GM19372 (cell line): ENCODE data around the gene RPL9.
"Not testable (repeated sequence)": the region's sequence is repeated elsewhere in the genome, so short reads cannot be mapped to it uniquely, and the experiment has no call there.

ENCODE experiments used
- ATAC-seq: cut with Tn5 transposase; IDR thresholded peaks from one replicate; pipeline ENCODE4 v1.9.1; 2021; ENCODE audit warnings: mild to moderate bottlenecking, low read depth, moderate library complexity; ENCODE audit not compliant: unreplicated experiment

The RPL9 gene

DNA sequence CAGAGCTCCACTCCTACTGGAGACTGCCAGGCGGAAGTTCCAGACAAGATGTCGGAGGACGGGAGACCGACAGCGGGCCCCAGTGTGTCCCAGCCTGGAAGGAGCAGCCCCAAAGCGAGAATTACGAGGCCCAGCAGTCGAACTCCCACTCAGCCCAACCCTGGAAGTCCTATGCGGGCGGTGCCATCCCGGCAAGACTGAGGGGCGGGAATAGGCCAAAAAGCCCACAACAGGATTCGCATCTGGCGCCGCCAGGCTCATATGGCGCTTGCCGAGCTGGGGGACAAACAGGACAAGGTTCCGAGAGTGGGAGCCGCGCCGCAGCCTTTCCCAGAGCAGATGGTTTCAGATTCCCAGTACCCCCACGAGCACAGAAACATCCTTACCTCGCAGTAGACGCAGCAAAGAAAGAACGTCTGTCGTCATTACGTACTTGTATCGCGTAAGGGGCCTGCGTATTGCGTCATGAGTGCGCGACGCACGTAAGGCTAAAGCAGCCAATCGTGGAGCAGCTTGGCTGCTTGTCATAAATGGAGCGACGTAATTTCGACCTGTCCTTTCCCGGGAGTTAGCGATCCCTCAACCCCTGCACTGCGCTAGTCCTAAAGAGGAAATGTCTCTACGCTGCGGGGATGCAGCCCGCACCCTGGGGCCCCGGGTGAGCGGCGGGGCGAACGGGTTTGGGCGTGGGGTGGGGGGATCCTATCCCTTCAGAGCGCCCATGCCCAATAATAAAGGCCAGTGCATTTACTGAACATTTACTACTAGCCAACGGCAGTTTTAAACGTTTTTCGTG is at the start of gene RPL9, which contains the start of gene LIAS:
Gene RPL9, minus strand, starts transcription at position 418 of the 796 bp plus-strand sequence. CDS start 483 bp downstream, outside the sequence.
Gene LIAS, plus strand, starts transcription at position 552 of the 796 bp plus-strand sequence. Its CDS starts 62 bp downstream, at position 614.
- peak; percentile 87 for ATAC-seq

DNA sequence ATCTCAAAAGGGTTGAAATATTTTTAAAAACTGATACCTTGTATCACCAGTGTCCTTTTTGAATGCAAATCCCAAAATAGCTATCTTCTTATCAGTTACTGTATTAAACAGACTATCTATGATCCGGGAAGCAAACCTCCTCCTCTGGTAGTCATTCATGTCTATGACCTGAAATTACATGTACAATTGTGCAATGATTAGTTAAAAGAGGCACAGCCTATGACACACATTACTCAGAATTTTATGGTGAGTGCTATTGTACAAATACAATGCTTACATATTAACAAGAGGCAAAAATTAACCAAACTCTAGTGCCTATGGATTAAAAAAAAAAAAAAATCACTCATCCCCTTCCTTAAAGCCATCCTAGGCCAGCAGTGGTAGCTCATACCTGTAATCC is 46.9 kb upstream of the RPL9 start:
- ATAC-seq: no peak

DNA sequence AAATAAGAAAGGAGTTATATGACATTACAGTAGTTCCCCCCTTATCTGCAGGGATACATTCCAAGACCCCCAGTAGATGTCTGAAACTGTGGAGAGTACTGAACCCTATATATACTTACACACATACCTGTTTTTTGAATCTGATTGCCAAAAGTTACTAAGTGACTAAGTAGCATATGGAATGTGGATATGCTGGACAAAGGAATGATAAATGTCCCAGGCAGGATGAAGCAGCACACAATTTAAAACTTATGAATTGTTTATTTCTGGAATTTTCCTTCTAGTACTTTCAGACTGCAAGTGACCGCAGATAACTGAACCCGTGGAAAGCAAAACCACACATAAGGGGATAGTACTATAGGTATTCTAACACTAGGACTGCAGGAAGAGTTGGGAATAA is 45.8 kb upstream of the RPL9 start:
- no peak for ATAC-seq

DNA sequence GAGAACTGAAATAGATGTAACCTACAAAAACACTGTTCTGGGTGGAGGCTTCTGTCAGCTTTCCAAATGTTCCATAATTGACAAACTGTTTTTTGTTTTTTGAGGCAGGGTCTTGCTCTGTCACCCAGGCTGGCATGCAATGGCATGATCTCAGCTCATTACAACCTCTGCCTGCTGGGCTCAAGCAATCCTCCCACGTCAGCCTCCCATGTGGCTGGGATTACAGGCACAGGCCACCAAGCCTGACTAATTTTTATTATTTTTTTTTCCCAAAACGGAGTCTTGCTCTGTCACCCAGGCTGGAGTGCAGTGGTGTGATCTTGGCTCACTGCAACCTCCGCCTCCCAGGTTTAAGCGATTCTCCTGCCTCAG is 43.9 kb upstream of the RPL9 start:
- ATAC-seq: not testable (repeated sequence)

DNA sequence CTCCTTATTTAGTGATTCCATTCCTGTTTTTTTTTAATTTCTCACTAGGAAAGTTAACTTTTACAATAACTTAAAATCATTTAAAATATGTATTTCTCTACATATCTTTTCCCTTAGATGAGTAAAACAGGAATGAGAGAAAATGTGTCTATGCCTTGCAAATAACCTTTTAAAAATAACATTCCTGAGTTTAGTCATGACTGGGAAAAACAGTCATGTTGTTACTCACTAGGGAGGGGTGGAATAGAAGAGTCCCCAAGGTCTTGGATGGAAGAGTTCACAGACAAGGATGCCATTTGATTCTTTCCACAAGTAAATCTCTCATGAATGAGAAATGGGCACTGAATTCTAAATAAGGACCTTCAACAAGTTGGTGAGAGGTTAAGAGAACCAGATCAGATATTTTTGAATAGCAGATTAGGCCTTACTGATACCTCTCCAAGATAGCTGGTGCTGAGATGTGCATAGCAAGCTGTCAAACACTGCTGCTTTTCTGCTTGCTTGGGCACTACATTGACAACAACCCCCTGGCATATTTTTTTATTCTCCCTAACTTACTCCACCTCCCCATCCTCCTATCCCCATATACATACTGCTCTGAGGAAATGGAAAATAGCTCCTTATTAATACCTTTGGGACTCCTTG is 43.4 kb upstream of the RPL9 start:
- ATAC-seq: no peak

DNA sequence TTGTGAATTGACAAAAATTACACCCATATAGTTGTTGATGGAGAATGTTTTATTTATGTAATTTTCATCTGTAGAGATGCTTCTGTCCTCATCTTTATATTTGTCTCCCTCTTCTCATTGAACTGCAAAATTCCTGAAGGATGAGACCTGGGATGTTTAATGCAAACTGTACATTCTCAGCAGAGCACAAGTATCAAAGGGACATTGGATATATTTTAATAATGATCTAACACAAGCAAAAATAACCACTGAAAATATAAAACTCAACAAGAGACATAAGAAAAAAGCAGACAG is 40.0 kb upstream of the RPL9 start:
- no peak for ATAC-seq

DNA sequence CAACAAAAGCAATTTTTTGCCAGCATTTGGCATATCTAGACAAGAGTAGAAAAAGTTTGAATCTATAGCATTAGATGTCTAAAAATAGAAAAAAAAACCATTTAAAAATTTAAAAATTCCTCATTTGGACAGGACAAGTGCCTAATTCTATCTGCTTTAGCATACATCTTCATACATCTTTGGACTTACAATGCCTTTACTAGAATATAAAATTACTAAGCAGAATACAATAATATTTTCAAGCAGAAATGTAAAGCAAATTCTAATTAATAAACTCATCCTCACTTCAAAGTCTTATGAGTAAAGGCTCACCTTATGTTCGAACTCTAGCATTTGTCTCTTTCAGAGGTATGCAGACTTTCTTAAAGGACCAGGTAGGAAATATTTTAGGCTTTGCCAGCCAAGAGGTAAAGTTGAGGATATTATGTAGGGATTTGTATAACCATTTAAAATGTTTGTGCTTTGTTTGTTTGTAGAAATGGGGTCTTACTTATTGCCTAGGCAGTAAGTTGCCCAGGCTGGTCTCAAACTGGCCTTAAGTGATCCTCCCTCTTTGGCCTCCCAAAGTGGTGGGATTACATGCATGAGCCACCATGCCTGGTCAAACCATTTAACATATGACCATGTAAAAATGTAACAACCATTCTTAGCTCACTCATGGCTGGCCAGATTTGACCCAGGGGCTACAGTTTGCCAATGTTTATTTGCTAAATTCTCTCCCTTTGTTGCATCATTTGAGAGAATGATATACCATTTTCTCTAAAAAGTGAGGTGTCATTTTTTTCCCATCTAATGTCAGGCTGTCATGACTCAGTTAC is 39.4 kb upstream of the RPL9 start:
- ATAC-seq: no peak

DNA sequence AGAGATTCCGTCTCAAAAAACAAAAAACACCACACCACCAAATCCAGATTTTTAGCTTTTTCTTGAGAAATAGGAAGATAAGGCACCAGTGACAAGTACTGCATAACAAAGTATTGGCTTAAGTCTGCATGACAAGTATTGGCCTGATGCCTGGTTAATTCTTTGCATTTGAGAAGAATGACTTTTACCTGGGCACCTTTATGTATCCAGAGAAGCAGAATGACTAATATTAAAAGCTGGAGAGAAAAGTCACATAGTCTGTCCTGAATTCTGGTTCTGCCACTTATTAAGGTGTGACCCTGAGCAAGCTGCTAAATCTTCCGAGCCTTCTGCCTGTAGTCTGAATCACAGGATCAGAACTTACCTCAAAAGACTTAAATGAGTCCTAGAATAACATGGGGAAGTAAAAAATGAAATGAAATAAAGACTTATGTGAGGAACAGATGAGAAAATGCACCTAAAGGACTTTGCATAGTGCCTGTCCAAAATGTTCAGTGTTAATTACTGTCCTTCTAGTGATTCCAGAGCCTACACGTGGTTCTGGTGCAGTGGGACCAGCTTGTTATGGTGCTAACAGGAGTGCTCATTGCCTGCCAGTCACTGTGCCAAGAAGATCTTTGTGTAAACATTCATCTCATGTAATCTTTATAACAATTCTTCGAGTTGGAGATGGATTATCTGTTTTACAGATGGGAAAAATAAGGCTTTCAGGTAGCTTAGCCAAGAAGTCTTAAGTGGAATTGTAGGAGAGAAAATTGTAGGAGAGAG is 36.9 kb upstream of the RPL9 start:
- ATAC-seq: no peak

DNA sequence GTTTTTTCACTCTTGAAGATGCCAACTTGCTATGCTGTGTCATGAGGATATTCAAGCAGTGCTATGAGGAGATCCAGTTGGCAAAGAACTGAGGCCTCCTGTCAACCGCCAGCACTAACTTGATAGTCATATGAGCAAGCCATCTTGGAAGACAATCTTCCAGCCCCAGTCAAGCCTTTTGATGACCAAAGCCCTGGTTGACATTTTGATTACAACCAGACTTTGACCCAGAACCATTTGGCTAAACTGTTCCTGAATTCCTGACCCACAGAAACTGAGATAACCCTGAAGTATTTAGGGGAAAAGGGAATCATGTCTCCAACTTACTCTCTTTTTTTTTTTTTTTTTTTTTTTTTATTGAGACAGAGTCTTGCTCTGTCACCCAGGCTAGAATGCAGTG is 35.6 kb upstream of the RPL9 start:
- ATAC-seq: no peak

DNA sequence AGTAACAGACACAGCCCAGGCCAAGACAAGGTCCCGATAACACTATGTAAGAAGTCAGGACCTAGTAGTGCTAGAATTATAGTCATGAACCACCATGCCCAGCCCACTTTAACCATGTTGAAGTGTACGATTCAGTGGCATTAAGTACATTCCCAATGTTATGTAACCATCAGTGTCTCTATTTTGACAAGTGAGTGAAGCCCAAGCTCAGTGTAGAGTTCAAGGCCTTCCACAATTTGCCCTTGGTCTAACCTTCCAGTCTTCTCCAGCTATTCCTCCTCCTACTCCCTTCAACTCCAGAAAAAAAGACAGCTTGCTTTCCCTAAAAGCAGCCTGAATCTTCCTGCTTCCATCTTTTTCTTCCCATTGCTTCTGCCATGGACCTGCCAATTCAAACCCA is 31.6 kb upstream of the RPL9 start:
- no peak for ATAC-seq

DNA sequence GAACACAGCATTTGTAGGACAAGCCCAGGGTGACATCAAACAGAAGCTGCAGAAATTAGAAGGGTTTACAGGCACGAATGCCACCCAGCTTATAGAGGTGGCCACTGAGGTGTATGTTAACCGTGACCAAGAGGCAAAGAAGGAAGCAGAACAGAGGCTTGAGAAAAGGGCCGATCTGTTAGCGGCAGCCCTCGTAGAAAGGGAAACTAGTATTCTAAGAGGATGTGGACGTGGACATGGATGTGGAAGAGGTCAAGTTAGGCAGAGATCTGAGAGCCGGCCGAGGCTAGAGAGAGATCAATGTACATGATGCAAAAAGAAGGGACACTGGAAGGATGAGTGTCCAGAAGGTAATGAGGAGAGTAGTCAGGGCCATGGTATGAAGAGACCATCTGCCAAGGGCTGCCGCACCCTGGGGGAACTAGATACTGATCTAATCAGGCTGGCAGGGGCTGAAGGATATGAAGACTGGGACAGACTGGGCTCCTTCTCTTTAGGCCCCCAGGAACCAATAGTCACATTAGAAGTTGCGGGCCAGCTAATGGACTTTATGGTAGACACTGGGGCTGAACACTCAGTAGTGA is 27.6 kb upstream of the RPL9 start:
- ATAC-seq: no peak

DNA sequence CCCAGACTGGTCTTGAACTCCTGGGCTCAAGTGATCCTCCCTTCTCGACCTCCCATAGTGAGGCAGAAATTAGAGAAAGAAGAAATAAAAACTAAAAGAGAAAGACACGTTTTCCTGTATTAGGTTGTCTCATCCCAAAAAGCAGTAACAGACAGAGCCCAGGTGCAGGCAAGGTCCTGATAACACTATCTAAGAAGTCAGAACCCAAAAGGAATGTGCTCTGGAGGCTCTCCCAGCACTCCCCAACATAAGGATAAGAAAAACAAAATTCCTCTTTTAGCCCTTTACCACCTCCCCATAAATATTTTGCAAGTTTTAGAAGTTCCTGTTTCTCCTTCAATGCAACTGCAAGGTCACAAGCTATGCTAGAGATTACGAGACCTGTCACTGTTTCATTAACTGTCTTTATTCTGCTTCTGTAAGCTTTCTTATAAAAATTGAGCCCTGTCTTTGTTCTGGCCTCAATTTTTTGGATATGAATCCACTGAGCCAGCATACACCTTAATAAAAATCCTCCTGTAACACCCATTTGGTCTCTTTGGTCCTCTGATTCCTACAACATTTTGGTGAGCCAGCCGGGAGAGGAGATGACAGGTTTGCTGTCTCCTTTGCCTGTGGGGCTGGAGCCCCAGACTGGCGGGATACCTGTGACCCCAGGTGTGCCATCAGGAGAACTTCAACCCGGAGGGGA is 26.0 kb upstream of the RPL9 start:
- no peak for ATAC-seq

DNA sequence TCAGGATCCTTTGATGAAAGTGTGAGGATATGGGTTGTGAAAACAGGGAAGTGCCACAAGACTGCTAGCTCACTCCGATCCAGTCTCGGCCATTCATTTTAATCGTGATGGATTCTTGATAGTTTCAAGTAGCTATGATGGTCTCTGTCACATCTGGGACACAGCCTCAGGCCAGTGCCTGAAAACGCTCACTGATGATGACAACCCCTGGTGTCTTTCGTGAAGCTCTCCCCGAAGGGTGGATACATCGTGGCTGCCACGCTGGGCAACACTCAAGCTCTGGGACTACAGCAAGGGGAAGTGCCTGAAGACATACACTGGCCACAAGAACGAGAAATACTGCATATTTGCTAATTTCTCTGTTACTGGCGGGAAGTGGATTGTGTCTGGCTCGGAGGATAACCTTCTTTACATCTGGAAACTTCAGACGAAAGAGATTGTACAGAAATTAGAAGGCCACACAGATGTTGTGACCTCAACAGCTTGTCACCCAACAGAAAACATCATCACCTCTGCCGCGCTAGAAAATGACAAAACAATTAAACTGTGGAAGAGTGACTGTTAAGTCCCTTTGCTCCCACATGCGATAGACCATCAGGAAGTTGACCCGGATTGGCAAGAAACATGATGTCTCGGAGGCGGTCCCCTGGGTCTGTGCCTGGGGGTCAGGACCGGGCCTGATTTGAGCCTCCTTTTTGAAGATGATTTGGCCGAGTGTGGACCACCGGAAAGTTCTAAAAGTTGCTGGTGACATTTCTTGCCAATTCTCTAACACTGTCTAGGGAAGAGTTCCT is 22.4 kb upstream of the RPL9 start:
- ATAC-seq: no peak

DNA sequence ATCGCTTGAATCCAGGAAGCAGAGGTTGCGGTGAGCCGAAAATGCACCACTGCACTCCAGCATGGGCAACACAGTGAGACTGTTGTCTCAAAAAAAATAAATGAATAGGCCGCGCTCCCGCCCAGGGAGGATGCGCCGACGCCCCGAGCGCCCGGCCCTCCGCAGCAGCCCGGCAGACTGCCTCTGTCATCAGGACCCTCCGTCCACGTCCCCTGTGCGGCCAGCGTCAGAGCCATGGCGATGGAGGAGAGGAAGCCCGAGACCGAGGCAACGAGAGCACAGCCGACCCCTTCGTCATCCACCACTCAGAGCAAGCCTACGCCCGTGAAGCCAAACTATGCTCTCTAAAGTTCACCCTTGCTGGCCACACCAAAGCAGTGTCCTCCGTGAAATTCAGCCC is 21.5 kb upstream of the RPL9 start:
- ATAC-seq: no peak

DNA sequence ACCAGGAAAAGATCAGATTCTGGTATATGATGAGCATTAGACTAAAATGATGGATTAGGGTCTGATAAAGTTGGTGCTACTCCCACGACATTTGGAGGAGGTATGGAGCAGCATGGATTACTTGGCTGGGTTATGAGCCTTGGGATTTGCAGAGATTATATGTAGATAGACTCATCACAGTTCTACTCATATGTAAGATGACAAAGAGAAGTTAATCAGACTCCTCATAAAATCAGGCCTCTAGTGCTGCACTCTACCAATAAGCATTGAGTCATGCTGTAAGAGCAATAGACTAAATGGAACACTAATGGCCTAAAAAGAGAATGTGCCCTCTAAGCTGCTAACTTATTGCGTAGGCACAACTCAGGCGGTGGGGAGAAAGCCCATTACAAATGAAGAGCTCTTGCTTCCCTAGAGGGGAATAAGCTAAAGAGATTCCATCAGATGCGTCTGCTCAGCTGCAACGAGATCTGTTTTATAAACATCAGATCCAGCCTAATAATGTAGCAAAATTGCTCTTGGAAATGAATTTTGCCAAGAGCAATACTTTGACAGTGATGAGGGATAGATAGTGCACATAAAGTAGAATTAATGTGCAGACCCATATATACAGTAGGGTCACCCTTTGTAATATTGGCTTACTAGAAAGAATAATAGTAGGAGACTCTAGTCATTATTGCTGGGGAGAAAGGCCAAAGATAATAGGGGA is 17.6 kb upstream of the RPL9 start:
- ATAC-seq: no peak

DNA sequence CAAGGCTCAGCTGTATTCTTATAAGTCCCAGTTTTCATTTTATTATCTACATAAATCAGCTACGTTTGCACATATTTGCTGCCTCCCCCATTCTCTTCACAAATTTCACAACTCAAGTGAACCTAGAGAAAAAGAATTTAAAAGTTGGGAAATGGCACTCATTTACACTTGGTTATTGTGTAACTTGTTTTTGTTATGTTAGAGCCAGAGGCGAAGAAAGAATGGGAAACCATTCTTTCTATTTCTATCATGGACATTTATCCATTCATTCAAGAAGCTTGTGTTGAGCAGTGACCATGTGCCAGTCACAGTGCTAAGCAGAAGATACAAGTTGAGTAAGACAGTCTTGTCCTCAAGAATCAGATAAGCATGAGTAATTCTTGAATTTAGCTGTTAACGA is 13.7 kb upstream of the RPL9 start:
- no peak for ATAC-seq

DNA sequence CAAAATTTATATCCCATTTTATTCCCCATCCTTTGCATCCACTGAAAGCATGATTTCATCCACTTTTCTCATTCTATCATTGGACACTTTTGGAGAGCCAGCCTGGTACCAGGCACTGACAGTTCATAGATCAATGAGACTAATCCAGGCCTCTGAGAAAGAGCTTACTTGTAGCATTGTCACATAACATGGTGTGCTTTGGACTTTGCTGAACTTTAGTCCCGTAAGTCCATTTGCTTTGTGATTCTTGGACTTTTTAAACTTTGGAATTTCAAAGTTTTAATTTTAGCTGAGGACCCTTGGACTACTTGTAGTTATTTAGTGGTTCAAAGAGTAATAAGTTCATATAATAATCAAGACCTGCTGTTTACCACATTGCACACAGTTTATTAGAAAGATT is 11.7 kb upstream of the RPL9 start:
- ATAC-seq: no peak

DNA sequence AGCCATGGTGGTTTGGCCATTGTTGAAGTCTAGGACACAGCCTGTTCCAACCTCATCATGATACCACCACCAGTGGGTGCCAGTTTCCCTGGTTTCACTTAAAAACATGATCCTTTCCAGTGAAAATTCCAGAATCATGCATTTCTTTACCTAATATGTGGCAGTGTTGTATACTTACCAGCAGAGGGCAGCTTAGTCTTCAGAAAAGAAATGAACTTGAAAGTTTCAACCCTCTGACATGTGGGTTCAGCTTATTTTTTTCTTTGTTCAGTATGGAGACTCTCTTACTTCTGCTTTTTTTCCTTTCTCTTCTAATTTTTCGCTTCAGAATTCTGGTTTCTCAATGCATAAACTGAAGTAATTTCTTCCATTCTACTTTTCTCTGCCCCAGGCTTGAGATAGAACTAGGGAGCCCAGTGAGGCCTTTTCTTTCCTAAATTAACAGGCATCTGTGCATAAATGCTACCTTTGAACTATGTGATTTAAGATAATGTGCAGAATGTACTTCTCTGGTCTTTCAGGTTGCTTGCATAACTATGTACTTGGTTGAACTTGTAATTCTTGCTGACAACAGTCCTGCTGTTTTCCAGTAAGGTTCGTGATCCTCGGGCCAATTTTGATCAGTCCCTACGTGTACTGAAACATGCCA is 10.8 kb upstream of the RPL9 start:
- ATAC-seq: peak; percentile 74
